ENCODE data around the gene PFKM.

PFKM gene

DNA sequence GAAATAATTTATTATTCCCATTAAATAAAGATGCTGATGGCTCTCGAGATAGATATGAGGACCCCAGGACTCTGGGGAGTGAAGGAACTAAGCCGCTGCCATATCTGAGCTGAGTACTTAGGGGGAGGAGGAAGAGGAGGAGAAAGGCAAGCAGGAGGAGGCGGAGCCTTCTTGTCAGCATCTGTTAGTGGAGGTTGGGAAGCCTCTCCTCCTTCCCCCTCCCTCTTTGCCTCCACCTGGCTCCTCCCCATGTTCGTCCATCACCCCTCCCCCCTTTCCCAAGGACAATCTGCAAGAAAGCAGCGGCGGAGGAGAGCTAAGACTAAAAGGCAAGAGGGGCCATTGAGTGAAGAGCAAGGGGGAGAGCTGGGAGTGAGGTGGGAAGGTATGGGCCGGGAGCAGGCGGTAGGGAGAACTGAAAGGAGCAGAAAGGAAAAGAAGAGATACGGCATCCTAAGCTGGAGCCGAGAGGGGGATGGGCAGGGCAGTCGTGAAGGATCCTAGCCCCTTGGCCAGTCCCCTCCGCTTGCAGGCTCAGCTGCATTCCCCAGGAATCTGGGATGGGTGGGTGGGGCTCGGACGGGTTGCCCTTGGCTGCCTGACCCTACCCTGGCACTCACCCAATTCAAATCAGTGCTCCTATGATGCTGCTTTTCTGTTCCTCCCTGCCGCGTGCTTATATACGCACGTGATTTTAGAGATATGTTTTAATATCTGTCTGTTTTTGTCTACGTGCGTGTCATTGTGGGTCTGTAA lies at the start of gene PFKM:
Gene PFKM (plus strand): TSS at position 287 of the 756 bp plus-strand sequence. CDS start 3,411 bp downstream, outside the sequence.
- peaks cover 17% of the 10 kb centered on the region for H3K36me3 ChIP-seq (ENCODE audit: control insufficient read depth, low read depth, low read length)
- peak within 1 kb of the TSS; percentile 63 for H3K9ac ChIP-seq (ENCODE audit: low read length)
- H3K27me3 ChIP-seq (ENCODE audit: control insufficient read depth, insufficient read depth, low read length) = no peaks in the 10 kb centered on the region
- no peaks in the 10 kb centered on the region for H3K9me3 ChIP-seq (ENCODE audit: control insufficient read depth, low read depth, low read length)
- H3K4me1 ChIP-seq (ENCODE audit: control insufficient read depth, low read depth, low read length) = peaks cover 17% of the 10 kb centered on the region
- H3K4me3 ChIP-seq (ENCODE audit: low read length) = peak within 1 kb of the TSS; percentile 76
- H3K27ac ChIP-seq (ENCODE audit: low read length) = peak within 1 kb of the TSS; percentile 69

DNA sequence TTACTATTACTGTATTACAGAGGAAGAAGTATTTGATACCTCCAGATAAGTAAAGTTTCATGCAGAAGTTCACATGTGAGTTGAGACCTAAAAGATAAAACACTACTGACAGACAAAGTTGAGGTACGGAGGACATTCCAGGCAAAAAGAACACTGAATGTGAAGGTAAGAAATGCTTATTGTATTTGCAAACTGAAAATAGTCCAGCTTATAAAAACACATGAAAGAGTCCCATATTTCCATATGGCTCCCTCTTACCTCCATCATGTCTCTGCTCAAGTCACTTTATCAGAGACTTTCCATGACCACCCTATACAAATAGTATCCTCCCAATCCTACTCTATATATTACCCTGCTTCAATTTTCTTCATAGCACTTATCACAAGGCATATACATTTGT lies 49.1 kb upstream of the PFKM start:
- Histone ChIP-seq H3K27ac (ENCODE audit: low read length) (no peak overlapping the region), H3K9ac (ENCODE audit: low read length) (no peak overlapping the region), H3K36me3 (ENCODE audit: control insufficient read depth, low read depth, low read length) (peaks cover 58% of the 10 kb centered on the region), H3K9me3 (ENCODE audit: control insufficient read depth, low read depth, low read length) (no peaks in the 10 kb centered on the region), H3K27me3 (ENCODE audit: control insufficient read depth, insufficient read depth, low read length) (no peaks in the 10 kb centered on the region), H3K4me1 (ENCODE audit: control insufficient read depth, low read depth, low read length) (no peaks in the 10 kb centered on the region), H3K4me3 (ENCODE audit: low read length) (no peak overlapping the region)

DNA sequence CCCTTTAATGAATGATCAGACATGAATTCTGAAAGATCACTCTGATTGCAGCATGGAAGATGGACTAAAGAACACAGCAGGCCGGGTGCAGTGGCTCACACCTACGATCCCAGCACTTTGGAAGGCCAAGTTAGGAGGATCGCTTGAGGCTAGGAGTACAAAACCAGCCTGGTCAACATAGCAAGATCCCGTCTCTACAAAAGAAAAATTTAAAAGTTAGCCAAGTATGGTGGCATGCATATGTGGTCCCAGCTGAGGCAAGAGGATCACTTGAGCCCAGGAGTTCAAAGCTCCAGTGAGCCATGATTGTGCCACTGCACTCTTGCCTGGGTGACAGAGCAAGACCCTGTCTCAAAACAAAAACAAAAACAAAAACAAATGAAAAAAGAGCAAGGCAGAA lies 48.4 kb upstream of the PFKM start:
- no peak overlapping the region for H3K4me3 ChIP-seq (ENCODE audit: low read length)
- H3K36me3 ChIP-seq (ENCODE audit: control insufficient read depth, low read depth, low read length) = peaks cover 52% of the 10 kb centered on the region
- H3K4me1 ChIP-seq (ENCODE audit: control insufficient read depth, low read depth, low read length) = no peaks in the 10 kb centered on the region
- H3K9ac ChIP-seq (ENCODE audit: low read length) = no peak overlapping the region
- H3K27ac ChIP-seq (ENCODE audit: low read length) = no peak overlapping the region
- H3K27me3 ChIP-seq (ENCODE audit: control insufficient read depth, insufficient read depth, low read length) = no peaks in the 10 kb centered on the region
- no peaks in the 10 kb centered on the region for H3K9me3 ChIP-seq (ENCODE audit: control insufficient read depth, low read depth, low read length)

DNA sequence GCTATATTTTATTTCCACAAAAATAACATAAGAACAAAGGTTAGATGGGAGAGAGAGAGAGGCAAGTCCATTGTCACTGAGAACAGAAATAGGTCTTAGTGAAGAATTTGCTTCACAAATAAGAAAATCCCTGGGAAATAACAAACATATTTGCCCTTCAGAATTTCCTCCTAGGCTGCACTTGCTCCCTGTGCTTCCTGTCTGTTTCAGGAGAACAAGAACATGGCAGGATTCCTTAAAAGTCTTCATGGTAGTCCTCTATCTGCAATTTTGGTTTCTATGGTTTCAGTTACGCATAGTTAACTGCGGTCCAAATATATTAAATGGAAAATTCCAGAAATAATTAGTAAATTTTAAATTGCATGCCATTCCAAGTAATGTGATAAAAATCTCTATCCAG lies 47.4 kb upstream of the PFKM start:
- H3K4me1 ChIP-seq (ENCODE audit: control insufficient read depth, low read depth, low read length) = no peaks in the 10 kb centered on the region
- H3K9ac ChIP-seq (ENCODE audit: low read length) = no peak overlapping the region
- no peak overlapping the region for H3K27ac ChIP-seq (ENCODE audit: low read length)
- H3K27me3 ChIP-seq (ENCODE audit: control insufficient read depth, insufficient read depth, low read length) = no peaks in the 10 kb centered on the region
- H3K36me3 ChIP-seq (ENCODE audit: control insufficient read depth, low read depth, low read length) = peaks cover 52% of the 10 kb centered on the region
- no peaks in the 10 kb centered on the region for H3K9me3 ChIP-seq (ENCODE audit: control insufficient read depth, low read depth, low read length)
- no peak overlapping the region for H3K4me3 ChIP-seq (ENCODE audit: low read length)

DNA sequence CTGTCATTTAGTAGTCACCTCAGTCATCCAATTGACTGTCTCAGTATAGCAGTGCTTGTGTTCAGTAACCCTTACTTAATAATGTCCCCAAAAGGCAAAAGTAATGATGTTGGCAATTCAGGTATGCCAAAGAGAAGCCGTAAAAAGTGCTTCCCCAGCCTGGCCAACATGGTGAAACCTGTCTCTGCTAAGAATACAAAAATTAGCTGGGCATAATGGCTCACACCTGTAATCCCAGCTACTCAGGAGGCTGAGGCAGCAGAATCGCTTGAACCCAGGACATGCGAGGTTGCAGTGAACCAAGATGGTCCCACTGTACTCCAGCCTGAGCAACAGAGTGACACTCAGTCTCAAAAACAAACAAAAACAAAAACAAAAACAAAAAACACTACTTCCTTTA lies 46.9 kb upstream of the PFKM start:
- Histone ChIP-seq H3K36me3 (ENCODE audit: control insufficient read depth, low read depth, low read length) (peaks cover 48% of the 10 kb centered on the region), H3K9ac (ENCODE audit: low read length) (no peak overlapping the region), H3K27ac (ENCODE audit: low read length) (no peak overlapping the region), H3K9me3 (ENCODE audit: control insufficient read depth, low read depth, low read length) (no peaks in the 10 kb centered on the region), H3K4me1 (ENCODE audit: control insufficient read depth, low read depth, low read length) (no peaks in the 10 kb centered on the region), H3K27me3 (ENCODE audit: control insufficient read depth, insufficient read depth, low read length) (no peaks in the 10 kb centered on the region), H3K4me3 (ENCODE audit: low read length) (no peak overlapping the region)

DNA sequence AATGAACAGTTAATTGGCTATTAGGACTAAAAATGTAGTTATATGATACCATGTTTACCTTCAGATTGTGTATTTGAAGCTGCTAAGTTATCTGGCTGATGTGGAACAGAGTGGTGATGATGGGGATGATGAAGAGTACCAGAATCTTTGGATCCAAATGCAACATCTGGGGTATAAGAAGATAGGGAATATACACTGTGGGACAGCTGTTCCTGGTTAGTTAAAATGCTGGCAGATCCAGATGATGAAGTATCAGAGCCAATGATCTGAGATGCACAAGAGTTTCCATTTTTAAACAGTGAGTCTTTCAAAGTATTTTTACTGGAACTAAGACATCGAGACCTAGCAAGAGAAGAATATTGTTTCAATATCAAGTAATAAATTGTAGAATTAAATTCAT lies 44.9 kb upstream of the PFKM start:
- Histone ChIP-seq H3K36me3 (ENCODE audit: control insufficient read depth, low read depth, low read length) (peaks cover 47% of the 10 kb centered on the region), H3K27me3 (ENCODE audit: control insufficient read depth, insufficient read depth, low read length) (no peaks in the 10 kb centered on the region), H3K27ac (ENCODE audit: low read length) (no peak overlapping the region)

DNA sequence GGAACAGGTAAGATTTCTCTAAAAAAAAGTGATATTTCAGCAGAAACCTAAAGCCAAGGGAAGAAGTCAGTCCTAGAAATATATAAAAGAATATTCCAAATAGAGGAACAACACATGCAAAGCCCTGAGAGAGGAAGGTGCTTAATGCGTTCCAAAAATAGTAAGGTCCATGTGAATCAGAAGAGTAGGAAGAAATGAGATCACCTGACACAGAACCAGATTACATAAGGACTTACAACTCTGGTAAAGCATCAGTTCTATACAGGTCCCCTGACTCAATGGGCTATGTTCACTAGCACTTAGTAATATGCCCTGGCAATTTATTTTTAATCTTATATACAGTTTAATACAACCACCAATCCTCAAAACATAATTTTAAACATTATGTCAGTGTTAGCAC lies 43.3 kb upstream of the PFKM start:
- H3K9ac ChIP-seq (ENCODE audit: low read length) = no peak overlapping the region

More for the DNA sequence above, 44.9 kb upstream of the PFKM start:
- H3K9me3 ChIP-seq (ENCODE audit: control insufficient read depth, low read depth, low read length) = no peaks in the 10 kb centered on the region
- H3K9ac ChIP-seq (ENCODE audit: low read length) = no peak overlapping the region
- H3K4me3 ChIP-seq (ENCODE audit: low read length) = no peak overlapping the region
- no peaks in the 10 kb centered on the region for H3K4me1 ChIP-seq (ENCODE audit: control insufficient read depth, low read depth, low read length)

DNA sequence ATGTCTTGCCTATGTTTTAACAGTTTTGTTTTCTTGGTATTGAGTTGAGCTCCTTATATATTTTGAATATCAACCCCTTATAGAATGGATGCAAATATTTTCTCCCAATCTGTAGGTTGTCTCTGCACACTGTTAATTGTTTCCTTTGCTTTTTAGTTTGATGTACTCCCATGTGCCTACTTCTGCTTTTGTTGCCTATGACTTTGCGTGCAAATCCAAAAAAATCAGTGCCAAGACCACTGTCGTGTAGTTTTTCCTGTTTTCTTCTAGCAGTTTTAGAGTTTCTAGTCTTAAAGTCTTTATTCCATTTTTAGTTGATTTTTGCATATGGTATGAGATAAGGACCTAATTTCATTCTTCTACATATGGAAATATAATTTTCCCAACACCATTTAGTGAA lies 42.1 kb upstream of the PFKM start:
- peaks cover 35% of the 10 kb centered on the region for H3K36me3 ChIP-seq (ENCODE audit: control insufficient read depth, low read depth, low read length)
- no peaks in the 10 kb centered on the region for H3K9me3 ChIP-seq (ENCODE audit: control insufficient read depth, low read depth, low read length)
- no peak overlapping the region for H3K4me3 ChIP-seq (ENCODE audit: low read length)

More for the DNA sequence above, 43.3 kb upstream of the PFKM start:
- no peak overlapping the region for H3K4me3 ChIP-seq (ENCODE audit: low read length)
- H3K27me3 ChIP-seq (ENCODE audit: control insufficient read depth, insufficient read depth, low read length) = no peaks in the 10 kb centered on the region
- H3K9me3 ChIP-seq (ENCODE audit: control insufficient read depth, low read depth, low read length) = no peaks in the 10 kb centered on the region
- H3K4me1 ChIP-seq (ENCODE audit: control insufficient read depth, low read depth, low read length) = no peaks in the 10 kb centered on the region
- peaks cover 40% of the 10 kb centered on the region for H3K36me3 ChIP-seq (ENCODE audit: control insufficient read depth, low read depth, low read length)
- H3K27ac ChIP-seq (ENCODE audit: low read length) = no peak overlapping the region

DNA sequence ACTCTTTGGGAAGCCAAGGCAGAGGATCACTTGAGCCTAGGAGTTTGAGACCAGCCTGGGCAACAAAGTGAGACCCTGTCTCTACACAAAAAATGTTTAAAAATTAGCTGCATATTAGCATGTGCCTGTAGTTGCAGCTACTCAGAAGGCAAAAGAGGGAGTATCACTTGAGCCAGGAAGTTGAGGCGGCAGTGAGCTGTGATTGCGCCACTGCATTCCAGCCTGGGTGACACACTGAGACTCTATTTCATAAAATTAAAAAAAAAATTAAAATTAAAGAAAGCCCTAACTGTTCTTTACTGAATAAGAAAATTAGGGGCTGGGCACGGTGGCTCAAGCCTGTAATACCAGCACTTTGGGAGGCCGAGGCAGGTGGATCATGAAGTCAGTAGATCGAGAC lies 40.3 kb upstream of the PFKM start:
- H3K9ac ChIP-seq (ENCODE audit: low read length) = no peak overlapping the region
- H3K27ac ChIP-seq (ENCODE audit: low read length) = no peak overlapping the region
- H3K4me3 ChIP-seq (ENCODE audit: low read length) = no peak overlapping the region
- no peaks in the 10 kb centered on the region for H3K4me1 ChIP-seq (ENCODE audit: control insufficient read depth, low read depth, low read length)
- H3K36me3 ChIP-seq (ENCODE audit: control insufficient read depth, low read depth, low read length) = peaks cover 30% of the 10 kb centered on the region
- H3K9me3 ChIP-seq (ENCODE audit: control insufficient read depth, low read depth, low read length) = no peaks in the 10 kb centered on the region
- H3K27me3 ChIP-seq (ENCODE audit: control insufficient read depth, insufficient read depth, low read length) = no peaks in the 10 kb centered on the region

More for the DNA sequence above, 42.1 kb upstream of the PFKM start:
- H3K4me1 ChIP-seq (ENCODE audit: control insufficient read depth, low read depth, low read length) = no peaks in the 10 kb centered on the region
- no peak overlapping the region for H3K27ac ChIP-seq (ENCODE audit: low read length)
- no peaks in the 10 kb centered on the region for H3K27me3 ChIP-seq (ENCODE audit: control insufficient read depth, insufficient read depth, low read length)
- H3K9ac ChIP-seq (ENCODE audit: low read length) = no peak overlapping the region

DNA sequence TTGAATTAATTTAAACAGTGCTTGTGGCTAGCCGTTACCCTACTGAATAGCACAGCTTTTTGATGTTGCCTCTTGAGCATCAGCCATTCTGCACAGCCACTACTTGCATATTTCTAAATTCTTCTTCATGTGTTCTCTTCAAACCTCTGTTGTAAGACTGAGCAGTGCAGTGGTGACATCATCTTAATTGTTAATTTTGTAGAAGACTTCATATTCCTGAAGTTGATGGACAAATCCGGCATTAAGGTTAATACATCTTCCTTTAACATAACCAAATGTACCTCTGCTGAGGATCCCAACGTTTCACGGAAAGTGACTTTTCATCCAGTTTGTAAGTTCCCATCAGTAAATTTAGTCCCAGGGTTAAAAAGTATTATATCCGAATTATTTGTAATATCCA lies 38.9 kb upstream of the PFKM start:
- H3K9ac ChIP-seq (ENCODE audit: low read length) = no peak overlapping the region
- H3K9me3 ChIP-seq (ENCODE audit: control insufficient read depth, low read depth, low read length) = no peaks in the 10 kb centered on the region
- no peak overlapping the region for H3K27ac ChIP-seq (ENCODE audit: low read length)
- peaks cover 25% of the 10 kb centered on the region for H3K36me3 ChIP-seq (ENCODE audit: control insufficient read depth, low read depth, low read length)
- H3K27me3 ChIP-seq (ENCODE audit: control insufficient read depth, insufficient read depth, low read length) = no peaks in the 10 kb centered on the region
- no peak overlapping the region for H3K4me3 ChIP-seq (ENCODE audit: low read length)
- H3K4me1 ChIP-seq (ENCODE audit: control insufficient read depth, low read depth, low read length) = no peaks in the 10 kb centered on the region

DNA sequence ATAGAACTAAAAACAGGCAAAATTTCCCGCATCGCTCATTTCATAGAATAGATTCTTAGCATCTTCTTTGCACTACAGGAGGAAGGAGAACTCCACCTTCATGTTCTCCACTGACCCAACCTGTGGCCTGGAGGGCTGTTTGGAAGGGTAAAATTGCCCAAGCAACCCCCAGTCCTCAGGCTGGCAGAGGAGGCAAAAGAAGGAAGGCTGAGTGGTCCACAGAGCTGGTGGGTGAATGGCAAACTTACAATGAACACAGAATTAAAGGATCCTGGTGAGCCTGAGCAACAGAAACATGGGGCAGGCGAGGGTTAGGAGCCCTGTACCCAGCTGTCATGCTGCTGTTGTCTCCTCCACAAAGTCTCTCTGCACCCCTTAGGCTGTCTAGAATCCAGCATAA lies 38.3 kb upstream of the PFKM start:
- peaks cover 25% of the 10 kb centered on the region for H3K36me3 ChIP-seq (ENCODE audit: control insufficient read depth, low read depth, low read length)
- H3K27me3 ChIP-seq (ENCODE audit: control insufficient read depth, insufficient read depth, low read length) = no peaks in the 10 kb centered on the region
- no peaks in the 10 kb centered on the region for H3K4me1 ChIP-seq (ENCODE audit: control insufficient read depth, low read depth, low read length)

DNA sequence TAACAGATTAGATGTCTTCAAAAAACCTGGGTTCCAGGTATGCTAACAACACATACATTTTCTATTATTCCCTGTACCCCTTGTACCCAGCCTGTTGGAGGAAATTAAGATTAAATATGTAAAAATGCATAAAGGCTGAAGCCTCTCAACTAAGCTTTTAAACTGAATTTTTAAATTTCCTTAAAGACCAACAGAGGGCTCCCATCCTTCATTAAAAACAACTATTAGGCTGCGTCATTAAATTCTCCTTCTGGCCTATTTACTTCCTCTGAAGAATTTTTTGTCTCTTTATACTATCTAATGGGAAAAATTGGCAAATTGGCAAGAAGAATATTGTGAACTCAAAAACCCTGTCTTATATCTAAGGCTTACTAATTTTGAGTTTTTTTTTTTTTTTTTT lies 35.1 kb upstream of the PFKM start:
- Histone ChIP-seq H3K4me1 (ENCODE audit: control insufficient read depth, low read depth, low read length) (no peaks in the 10 kb centered on the region), H3K9ac (ENCODE audit: low read length) (no peak overlapping the region), H3K4me3 (ENCODE audit: low read length) (no peak overlapping the region), H3K9me3 (ENCODE audit: control insufficient read depth, low read depth, low read length) (no peaks in the 10 kb centered on the region), H3K27me3 (ENCODE audit: control insufficient read depth, insufficient read depth, low read length) (no peaks in the 10 kb centered on the region), H3K36me3 (ENCODE audit: control insufficient read depth, low read depth, low read length) (peaks cover 41% of the 10 kb centered on the region), H3K27ac (ENCODE audit: low read length) (no peak overlapping the region)

More for the DNA sequence above, 38.3 kb upstream of the PFKM start:
- no peak overlapping the region for H3K4me3 ChIP-seq (ENCODE audit: low read length)
- H3K9me3 ChIP-seq (ENCODE audit: control insufficient read depth, low read depth, low read length) = no peaks in the 10 kb centered on the region
- H3K9ac ChIP-seq (ENCODE audit: low read length) = no peak overlapping the region
- H3K27ac ChIP-seq (ENCODE audit: low read length) = no peak overlapping the region

Data from iPS-18a (cell line).